ENCODE results near the gene MTA3.
A peak's percentile ranks its signal among the peaks of the same experiment; 100 is the strongest.
"Not testable (repeated sequence)": the region's sequence is repeated elsewhere in the genome, so short reads cannot be mapped to it uniquely, and the experiment has no call there.

MTA3 gene

GRCh38 chr2:42568401-42569115 lies at the start of gene MTA3:
Gene MTA3 (plus strand): TSS chr2:42568632. CDS start chr2:42568746, 114 bp downstream.
- DNase-seq: peak; percentile 44

DNA sequence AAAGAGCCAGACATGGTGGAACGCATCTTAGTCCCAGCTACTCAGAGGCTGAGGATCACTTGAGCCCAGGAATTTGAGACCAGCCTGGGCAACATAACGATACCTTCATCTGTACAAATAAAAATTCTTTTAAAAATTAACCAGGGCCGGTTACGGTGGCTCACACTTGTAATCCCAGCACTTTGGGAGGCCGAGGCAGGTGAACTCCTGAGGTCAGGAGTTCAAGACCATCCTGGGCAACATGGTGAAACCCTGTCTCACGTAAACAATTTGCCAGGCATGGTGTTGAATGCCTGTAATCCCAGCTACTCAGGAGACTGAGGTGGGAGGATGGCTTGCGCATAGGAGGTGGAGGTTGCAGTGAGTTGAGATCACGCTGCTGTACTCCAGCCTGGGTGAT lies 48.8 kb upstream of the MTA3 start:
- DNase-seq: no peak

DNA sequence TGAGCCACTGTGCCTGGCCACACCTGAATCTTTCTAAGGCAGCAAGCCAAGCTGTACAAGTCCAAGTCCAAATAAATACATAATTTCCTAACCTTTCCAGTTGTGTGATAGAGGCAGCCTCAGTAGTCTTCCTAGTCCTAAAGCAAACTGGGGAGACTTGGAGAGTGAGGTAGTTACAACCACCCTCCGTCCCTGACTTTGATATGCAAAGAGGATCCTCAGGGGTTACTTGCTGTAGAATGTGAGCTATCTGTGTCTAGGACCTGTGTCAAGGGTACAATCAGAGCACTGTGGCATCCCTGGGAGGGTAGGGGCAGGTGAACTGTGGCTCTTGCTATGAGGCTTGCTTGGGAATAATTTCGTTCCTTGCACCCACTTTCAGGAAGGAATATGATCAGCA lies 46.4 kb upstream of the MTA3 start:
- no peak for DNase-seq

GRCh38 chr2:42523341-42523740 lies 45.1 kb upstream of the MTA3 start:
- no peak for DNase-seq

DNA sequence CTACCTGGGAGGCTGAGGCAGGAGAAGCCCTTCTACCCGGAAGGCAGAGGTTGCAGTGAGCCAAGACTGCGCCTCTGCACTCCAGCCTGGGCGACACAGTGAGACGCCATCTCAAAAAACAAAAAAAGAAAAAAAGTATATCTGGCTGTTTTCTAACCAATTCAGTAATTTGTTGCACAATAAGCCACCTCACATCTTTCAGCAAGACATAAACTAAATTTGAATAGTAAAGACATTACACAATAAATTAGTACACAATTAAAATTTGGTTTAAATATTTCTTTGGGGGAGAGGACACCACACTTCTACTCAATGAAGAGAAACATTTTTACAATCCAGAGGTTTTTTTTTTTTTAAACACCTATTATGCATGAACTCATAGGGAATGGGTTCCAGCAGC lies 36.0 kb upstream of the MTA3 start:
- no peak for DNase-seq

DNA sequence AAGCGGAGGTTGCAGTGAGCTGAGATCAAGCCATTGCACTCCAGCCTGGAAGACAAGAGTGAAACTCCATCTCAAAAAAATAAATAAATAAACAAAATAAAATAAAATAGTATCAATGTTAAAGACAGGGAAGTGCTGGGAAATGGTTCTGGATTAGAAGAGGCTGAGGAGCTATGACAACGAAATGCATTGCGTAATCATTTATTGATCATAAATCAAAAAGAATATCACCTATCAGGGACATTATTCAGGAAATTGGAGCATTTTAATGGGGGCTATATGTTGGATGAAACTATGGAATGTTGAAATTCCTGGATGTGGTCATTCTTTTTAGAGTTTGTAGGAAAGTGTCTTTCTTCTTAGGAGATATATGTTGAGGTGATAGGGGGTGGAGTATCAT lies 30.9 kb upstream of the MTA3 start:
- no peak for DNase-seq

GRCh38 chr2:42542871-42543270 lies 25.6 kb upstream of the MTA3 start:
- no peak for DNase-seq

GRCh38 chr2:42545023-42545721 lies 23.3 kb upstream of the MTA3 start:
- DNase-seq: no peak

DNA sequence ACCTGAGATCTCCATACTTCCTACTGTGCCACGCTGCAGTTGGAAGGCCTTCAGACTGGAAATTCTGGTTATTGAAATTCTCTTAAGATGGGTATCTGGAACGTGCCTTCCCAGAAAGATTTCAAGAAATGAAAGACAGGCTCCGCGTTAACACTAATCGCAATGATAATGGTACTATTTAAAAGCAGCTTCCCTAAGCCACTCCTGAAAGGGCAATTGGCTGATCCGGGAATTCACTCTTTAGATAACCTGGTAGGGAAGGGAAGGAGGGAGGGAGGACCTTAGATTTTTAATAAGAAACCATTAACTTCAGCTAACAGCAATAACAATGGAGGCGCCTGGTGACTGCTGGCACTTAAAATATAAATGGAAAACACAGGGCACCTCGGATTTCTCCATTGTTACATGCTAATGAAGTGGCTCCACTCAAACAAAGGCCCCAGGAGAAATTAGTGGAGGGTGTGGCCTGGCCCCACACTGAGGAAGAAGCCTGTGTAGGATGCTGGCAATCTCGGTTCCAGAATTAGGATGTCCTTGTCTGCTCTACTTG lies 22.5 kb upstream of the MTA3 start:
- DNase-seq: no peak

DNA sequence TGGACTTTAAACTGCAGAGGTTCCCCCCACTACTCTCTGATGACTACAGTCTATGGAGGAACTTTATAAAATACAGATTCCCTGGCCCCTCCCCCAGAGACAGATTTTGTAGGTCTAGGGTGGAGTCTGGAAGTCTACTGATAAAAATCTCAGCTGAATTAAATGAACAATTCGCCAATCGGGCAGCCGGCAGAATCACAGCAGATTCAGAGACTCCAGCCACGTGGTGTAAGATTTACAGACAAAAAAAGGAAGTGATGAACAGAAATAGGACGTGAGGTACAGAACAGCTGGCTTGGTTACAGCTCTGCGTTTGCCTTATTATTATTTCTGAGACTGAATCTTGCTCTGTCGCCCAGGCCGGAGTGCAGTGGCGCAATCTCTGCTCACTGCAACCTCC lies 21.4 kb upstream of the MTA3 start:
- DNase-seq: no peak

GRCh38 chr2:42547446-42548295 lies 20.8 kb upstream of the MTA3 start:
- no peak for DNase-seq

- no peak for DNase-seq
Observed at GRCh38 chr2:42550870-42551269, 17.6 kb upstream of the MTA3 start.

DNA sequence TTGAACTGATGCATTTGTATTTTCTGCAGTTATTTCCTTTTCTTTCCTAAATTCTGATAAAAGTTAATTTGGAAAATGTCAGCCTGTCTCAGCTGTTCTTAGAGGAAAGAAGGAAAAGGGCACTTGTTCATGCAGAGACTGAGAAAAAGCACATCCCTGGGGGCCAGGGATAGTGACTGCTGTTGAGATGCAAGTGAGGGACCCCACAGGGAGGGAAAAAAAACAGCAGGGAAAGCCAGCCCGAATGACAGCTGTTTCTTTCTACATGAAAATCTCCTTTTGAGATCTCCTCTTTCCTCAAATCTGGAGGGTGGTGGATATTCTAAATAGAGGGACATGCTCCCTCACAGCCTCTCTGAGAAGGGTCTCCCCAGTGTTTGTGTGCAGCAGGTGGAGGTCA lies 14.0 kb upstream of the MTA3 start:
- DNase-seq: no peak

DNA sequence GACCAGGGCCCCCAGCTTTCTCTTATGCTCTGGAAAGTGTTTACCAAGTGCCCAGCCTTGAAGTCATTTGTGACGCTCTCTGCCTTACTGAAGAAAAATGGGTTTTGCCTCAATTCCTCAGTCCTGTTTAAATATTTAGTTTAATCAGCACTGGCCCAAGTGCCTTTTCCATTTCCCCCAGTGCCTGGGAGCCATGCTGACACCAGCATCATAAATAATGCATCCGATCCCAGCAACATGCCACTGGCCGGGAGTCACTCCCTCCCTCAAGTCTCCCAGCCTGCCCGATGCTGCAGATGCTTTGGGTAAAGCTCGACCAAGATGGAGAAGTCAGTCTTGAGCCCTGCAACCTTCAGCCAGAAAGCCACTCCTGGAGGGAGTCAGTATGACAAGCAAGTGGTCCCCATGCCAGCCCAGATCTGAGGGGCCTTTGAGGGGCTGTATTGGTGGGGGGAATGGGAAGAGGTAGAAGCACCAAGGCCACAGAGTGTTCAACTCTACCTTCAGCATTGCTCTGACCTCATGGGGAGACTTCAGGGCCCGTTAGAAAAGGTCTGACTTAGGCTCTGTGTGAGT lies 12.0 kb upstream of the MTA3 start:
- no peak for DNase-seq

- DNase-seq: no peak
Observed at GRCh38 chr2:42557306-42557705, 11.1 kb upstream of the MTA3 start.

- DNase-seq: no peak
Observed at GRCh38 chr2:42558827-42559226, 9.6 kb upstream of the MTA3 start.

DNA sequence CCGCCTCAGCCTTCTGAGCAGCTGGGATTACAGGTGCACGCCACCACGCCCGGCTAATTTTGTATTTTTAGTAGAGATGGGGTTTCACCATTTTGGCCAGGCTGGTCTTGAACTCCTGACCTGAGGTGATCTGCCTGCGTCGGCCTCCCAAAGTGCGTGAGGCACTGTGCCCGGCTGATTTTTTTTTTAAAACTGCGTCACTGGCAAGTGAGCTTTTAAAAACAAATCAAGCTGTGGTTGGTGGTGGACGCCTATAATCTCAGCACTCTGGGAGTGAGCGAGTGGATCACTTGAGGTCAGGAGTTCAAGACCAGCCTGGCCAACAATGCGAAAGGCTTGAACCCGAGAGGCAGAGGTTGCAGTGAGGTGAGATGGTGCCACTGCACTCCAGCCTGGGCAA lies 8.3 kb upstream of the MTA3 start:
- DNase-seq: not testable (repeated sequence)

- no peak for DNase-seq
Observed at GRCh38 chr2:42560899-42561298, 7.5 kb upstream of the MTA3 start.

- DNase-seq: no peak
Observed at GRCh38 chr2:42562474-42563144, 5.8 kb upstream of the MTA3 start.

- no peak for DNase-seq
Observed at GRCh38 chr2:42566025-42566424, 2.4 kb upstream of the MTA3 start.

DNA sequence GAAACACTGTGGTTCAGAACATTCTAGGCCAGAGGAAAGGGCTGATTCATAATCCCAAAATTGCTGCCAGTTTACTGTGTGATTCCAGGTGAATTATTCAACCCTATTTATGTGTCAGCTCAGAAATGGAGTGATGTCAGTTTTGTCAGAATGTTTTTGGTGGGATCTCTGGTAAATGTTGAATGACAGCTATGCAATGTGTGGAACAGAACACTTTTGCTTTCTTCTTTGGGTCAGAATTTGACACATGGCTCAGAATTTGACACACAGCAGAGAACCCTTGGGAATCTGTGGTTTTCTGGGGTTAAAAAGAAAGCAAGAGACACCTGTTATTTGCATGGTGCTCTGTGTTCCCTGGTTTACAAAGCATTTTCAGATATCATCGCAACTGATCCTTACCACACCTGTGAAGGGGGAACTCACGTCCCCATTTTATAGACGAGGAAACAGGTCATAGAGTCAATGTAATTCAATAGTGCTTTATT lies 1.6 kb upstream of the MTA3 start:
- no peak for DNase-seq

DNA sequence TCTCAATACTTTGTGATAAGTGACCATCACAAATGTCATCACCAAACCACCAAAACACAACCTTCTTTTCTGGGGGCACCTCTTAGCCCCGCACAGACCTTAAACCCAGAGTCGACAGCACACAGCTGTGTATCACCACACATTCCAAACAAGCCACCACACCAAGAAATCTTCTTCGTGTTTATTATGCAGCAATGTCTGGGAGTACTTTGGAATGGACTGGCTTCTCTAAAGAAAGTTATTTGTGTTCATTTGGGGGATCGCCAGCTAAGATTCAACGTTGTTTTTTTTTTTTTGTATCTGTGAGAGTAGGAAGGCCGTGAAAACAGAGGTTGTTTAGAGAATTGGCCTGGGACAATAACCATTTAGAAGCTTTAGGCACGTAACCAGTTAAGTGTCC lies 1.1 kb upstream of the MTA3 start:
- DNase-seq: peak; percentile 19
